Dermis microvascular lymphatic vessel endothelial cell (primary cell): ENCODE data around the gene RFK. TPM values are rescaled to one million over a fixed set of nuclear protein-coding genes. Genes with fewer than 3 reads are reported as not detected.
"Not testable (repeated sequence)": the region's sequence is repeated elsewhere in the genome, so short reads cannot be mapped to it uniquely, and the experiment has no call there.

Source experiments
- DNase-seq, 2 donors: peaks; one replicate each; pipeline versions ENCODE4 v3.0.0 to v3.0.0-alpha.2; 2010; ENCODE audit warnings: low read depth in 2 of 2
- total RNA-seq: library from RNA; depleted of rRNA; stranded (reverse); fragments of >200 nt; gene quantifications from 2 replicates; pipeline ENCODE4 v1.2.1, GENCODE V29; 2014

The RFK gene
- total RNA-seq = 38.3 and 50.3 TPM in 2 replicates

- peak; percentile 78 to 95 for DNase-seq
These were observed at the start of gene RFK for GRCh38 chr9:76394195-76394959. Gene RFK (minus strand): TSS chr9:76394426. CDS start chr9:76394171, 255 bp downstream.

- DNase-seq = no peak
These were observed 49.7 kb upstream of the RFK start for GRCh38 chr9:76443887-76444286.

- peak in 1 of 2 donors; percentile 41 for DNase-seq
These were observed 47.5 kb upstream of the RFK start for GRCh38 chr9:76441551-76442322.

GRCh38 chr9:76438841-76439588, 44.8 kb upstream of the RFK start:
- no peak for DNase-seq

- DNase-seq = not testable (repeated sequence)
These were observed 42.9 kb upstream of the RFK start for GRCh38 chr9:76437017-76437699.

- not testable (repeated sequence) for DNase-seq
These were observed 40.7 kb upstream of the RFK start for GRCh38 chr9:76434897-76435296.

GRCh38 chr9:76433836-76434235, 39.6 kb upstream of the RFK start:
- DNase-seq = no peak

- DNase-seq = no peak
These were observed 39.2 kb upstream of the RFK start for GRCh38 chr9:76433406-76433805.

- no peak for DNase-seq
These were observed 37.4 kb upstream of the RFK start for GRCh38 chr9:76431601-76432000.

GRCh38 chr9:76426807-76427419, 32.7 kb upstream of the RFK start:
- no peak for DNase-seq

GRCh38 chr9:76425677-76426453, 31.6 kb upstream of the RFK start:
- no peak for DNase-seq

GRCh38 chr9:76424491-76424890, 30.3 kb upstream of the RFK start:
- DNase-seq = no peak

- no peak for DNase-seq
These were observed 29.3 kb upstream of the RFK start for GRCh38 chr9:76423216-76424177.

- DNase-seq = peak in 1 of 2 donors; percentile 30
These were observed 25.7 kb upstream of the RFK start for GRCh38 chr9:76419782-76420380.

GRCh38 chr9:76417394-76417793, 23.2 kb upstream of the RFK start:
- DNase-seq = no peak

- DNase-seq = peak; percentile 72 to 91
These were observed 21.5 kb upstream of the RFK start for GRCh38 chr9:76415731-76416130.

- peak in 1 of 2 donors; percentile 49 for DNase-seq
These were observed 20.9 kb upstream of the RFK start for GRCh38 chr9:76415154-76415553.

GRCh38 chr9:76414661-76415060, 20.4 kb upstream of the RFK start:
- DNase-seq = peak in 1 of 2 donors; percentile 74

GRCh38 chr9:76413658-76414057, 19.4 kb upstream of the RFK start:
- DNase-seq = no peak
